Umbilical cord (tissue), 2 donors: Measurements from ENCODE around the gene CRELD1. TPM values are rescaled to one million over a fixed set of nuclear protein-coding genes. Genes with fewer than 3 reads are reported as not detected.

ENCODE experiments used
- DNase-seq: peaks from one replicate; pipeline ENCODE4 v3.0.0-alpha.2; 2015; ENCODE audit warnings: low spot score
- total RNA-seq: library from RNA; depleted of rRNA; stranded (reverse); fragments of >200 nt; gene quantifications from one replicate; pipeline ENCODE4 v1.2.3, GENCODE V29; 2014; ENCODE audit warnings: low replicate concordance; ENCODE audit not compliant: insufficient read depth

The CRELD1 gene
- total RNA-seq, 1 donor from 2014 or later: 31.5 TPM

DNA sequence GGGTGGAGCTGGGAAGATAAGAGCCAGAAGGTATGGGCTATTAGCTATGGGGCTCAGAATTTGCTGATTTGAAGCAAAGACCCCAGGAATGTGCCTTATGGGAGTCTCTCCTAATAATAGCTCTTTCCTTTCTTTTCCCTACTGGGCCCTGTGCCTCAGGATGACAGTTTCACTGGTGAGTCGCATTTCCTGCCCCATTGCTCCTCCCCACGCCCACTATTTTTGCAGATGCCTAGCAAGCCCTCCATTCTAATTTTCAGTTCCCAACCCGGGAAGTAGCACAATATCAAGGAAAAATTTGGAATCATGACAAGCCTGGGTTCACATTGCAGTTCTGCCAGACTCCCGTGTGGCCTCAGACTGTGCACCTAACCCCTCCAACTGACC lies 30.4 kb upstream of the CRELD1 start:
- no peak for DNase-seq

DNA sequence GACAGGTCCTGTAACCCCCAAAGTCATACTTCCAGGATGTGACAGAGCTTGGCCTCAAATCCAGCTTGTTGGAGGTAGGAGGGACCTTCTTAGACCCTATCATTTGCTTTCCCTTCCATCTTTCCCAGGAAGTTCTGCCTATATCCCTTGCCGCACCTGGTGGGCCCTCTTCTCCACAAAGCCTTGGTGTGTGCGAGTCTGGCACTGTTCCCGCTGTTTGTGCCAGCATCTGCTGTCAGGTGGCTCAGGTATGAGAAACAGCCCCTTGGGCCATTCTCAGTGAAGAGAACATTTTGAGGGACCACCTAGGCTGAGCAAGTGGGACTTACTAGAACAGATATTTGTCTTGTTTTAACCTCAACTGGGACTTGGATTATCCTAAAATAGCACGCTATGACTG lies 29.7 kb upstream of the CRELD1 start:
- no peak for DNase-seq

DNA sequence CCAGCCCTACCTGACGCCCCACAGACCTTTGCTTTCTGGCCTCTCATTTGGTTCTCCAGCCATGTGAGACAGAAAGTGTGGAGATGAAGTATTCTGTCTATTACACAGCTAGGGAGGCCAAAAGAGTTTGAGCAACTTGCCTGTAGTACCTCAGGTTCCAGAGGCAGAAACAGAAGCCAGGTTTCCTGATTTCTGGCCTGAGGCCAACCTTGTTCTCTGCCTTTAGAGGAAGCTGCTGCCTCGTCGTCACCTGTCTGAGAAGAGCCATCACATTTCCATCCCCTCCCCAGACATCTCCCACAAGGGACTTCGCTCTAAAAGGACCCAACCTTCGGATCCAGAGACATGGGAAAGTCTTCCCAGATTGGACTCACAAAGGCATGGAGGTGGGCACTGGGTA lies 27.2 kb upstream of the CRELD1 start:
- DNase-seq: no peak

DNA sequence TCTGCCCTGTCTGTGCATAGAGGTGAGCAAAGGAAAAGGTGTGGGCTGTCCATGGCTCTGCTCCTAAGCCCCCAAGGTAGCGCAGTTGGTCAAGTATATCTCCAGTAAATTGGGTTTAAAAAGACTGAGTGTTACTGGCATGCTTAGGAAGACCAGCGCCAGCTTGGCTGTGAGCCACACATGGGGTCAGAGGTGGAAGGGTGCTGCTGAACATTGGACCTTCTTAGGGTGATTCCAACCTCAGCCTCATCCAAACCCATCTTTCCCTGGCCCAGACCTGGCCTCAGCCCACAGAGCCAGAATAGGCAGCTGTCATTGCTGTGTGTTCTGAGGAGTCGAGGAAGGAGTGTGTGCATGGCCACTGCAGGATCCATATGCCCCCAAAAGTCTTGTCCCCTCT lies 25.3 kb upstream of the CRELD1 start:
- no peak for DNase-seq

DNA sequence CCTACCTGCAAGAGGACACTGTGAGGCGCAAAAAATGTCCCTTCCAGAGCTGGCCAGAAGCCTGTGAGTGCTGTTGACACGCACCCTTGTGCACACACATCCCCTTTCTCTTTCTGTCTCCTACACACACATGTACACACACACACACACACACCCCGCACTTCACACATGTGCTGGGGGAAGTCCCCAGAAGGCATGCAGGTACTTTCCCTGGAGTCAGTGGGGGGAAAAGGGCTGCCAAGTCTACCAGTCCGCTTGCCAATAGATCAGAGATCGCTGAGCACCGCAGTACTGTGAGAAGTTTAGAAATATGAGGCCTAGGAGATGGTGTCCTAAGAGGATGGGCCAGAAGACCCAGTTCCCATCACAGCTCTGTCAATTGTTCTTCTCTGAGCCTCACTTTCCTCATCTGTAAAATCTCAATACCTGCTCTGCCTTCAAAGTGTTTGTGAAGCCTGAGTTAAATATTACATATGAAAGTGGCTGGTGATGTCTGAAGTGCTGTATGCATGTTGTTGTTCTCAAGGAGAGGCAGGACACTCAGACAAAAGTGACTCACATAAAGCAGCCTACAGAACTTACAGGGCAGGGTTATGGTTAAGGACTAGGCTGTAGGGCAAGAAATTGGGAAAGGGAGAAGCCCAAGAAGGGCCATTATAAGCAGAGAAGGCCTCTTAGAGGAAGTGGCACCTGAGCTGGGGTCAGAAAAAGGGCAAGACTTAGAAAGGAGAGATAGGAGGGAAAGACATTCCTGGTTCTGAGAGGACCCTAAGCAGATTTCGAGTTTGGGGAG lies 24.2 kb upstream of the CRELD1 start:
- DNase-seq: no peak

DNA sequence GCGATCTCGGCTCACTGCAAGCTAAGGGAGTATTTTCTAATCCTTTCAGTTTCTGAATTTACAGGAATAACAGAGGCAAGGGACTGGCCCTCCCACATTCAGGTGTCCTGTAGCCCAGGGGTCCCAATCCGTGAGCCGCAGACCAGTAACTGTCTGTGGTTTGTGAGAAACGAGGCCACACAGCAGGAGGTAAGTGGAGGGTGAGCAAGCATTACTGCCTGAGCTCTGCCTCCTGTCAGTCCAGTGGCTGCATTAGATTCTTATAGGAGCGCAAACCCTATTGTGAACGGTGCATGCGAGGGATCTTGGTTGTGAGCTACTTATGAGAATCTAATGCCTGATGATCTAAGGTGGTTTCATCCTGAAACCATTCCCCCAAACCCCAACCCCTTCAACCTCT lies 21.8 kb upstream of the CRELD1 start:
- DNase-seq: no peak

DNA sequence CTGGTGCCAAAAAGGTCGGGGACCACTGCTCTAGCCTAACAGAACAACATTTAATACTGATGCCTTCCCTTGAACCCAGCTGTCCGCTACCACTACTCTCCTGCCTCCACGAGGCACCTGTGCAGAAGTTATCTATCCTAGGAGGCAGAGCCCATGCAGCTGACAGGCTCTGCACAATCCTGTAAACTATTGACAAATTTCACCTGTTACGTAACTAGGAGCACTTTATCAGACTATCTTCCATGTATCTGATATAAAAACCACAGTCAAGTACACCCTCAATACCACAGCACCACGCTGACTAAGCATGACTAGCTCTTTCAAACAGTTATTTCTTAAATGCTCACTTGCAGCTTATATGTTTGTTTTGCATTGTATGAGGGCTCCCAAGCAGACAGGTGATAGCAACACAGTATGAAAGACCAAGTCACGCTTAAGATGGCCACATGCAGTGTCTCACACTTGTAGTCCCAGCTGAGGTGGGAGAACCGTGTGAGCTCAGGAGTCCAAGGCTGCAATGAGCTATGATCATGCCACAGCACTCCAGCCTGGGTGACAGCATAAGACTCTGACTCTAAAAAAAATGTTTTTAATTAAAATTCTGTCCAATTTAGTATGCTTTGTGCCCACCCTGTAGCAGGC lies 21.2 kb upstream of the CRELD1 start:
- no peak for DNase-seq

DNA sequence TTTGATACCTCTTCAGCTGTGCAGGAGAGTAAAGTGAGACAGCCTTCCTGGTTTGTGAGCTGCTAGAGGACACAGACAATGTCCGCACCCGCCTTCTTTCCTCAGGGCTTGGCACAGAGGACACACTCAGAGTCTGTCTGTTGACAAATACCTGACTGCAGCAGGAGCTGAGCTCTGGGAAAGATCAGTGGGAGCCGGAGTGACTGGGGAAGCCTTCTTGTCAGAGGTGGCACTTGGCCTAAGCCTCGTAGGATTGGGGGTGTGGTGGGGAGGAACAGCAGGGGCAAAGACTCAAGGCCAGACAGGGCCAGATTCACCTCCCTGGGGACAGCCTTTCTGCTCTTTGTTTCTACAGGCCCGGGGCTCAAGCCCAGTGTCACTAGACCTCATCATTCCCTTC lies 20.0 kb upstream of the CRELD1 start:
- DNase-seq: no peak

DNA sequence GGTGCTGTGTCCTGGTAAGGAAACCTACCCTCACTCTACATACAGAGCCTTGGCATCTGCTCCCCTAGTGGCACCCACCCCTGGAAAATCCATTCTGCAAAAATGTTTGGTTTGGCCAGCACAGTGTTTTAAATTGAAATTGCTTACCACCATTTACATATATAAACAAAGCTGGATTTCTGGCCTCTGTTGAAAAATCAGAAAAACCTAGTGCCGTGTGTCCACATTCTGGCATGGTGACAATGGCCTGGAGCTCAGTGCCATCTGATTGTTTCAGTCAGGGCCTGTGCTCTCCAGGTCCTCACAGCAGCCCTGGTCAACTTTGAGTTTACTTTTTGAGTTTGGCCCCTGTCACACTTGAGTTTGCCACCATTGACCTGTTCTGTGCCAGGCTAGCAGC lies 19.6 kb upstream of the CRELD1 start:
- no peak for DNase-seq

DNA sequence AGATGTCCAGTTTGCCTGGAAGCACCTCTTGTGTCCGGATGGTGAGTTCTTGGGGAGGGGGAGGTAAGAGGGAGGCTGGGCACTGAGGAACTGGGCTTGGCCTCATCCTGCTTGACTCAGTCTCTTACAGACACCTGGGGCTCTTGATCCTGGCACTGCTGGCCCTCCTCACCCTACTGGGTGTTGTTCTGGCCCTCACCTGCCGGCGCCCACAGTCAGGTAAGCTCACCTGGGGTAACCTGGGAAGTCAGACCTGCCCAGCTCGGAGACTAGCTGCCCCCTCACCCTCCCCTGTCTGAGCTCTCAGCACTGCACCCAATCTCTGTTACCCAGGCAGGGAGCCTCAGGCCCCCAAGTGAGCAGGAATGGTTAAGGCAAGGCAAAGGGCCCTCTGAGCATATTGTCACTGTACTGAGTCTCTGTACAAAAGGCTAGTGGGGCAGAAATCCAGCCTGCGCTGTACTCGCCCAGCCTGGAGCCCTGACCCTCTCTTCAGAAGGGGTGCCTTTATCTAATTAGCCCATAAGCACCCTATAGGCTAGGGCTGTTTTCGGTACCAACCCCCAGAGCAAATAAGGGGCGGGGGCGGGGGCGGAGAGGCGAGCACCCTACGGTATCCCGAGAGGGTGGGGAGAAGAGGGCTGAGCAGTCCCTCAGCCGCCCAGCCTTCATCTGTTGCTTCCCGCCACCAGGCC lies 18.9 kb upstream of the CRELD1 start:
- DNase-seq: no peak

DNA sequence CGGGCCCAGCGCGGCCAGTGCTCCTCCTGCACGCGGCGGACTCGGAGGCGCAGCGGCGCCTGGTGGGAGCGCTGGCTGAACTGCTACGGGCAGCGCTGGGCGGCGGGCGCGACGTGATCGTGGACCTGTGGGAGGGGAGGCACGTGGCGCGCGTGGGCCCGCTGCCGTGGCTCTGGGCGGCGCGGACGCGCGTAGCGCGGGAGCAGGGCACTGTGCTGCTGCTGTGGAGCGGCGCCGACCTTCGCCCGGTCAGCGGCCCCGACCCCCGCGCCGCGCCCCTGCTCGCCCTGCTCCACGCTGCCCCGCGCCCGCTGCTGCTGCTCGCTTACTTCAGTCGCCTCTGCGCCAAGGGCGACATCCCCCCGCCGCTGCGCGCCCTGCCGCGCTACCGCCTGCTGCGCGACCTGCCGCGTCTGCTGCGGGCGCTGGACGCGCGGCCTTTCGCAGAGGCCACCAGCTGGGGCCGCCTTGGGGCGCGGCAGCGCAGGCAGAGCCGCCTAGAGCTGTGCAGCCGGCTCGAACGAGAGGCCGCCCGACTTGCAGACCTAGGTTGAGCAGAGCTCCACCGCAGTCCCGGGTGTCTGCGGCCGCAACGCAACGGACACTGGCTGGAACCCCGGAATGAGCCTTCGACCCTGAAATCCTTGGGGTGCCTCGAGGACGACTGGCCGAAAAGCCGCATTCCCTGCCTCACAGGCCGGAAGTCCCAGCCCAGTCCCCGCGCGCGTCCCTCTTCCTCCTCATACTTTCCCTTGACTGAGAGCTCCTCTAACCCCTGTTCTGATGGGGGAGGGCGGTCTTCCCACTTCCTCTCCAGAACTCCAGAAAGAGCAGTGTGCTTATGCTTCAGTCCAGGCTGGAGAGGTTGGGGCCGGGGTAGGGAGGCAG lies 18.1 kb upstream of the CRELD1 start:
- peak; percentile 93 for DNase-seq

DNA sequence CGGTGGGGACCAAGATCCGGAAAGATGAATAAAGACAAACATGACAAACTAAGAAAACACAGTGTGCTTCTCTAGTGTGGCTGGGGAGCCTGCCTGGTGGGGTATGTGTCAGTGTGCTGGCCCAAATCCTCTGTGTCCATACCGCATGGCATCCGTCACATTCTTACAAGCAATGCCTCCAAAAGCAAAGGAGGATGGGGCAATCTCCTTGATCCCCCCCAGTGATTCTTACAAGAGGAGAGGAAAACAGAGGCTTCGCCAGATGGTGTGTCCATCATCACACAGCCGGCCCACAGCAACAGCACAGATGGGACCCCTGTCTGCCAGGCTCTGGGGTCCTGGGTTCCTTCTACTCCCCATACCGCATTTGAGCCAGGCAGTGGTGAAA lies 17.3 kb upstream of the CRELD1 start:
- peak; percentile 41 for DNase-seq

DNA sequence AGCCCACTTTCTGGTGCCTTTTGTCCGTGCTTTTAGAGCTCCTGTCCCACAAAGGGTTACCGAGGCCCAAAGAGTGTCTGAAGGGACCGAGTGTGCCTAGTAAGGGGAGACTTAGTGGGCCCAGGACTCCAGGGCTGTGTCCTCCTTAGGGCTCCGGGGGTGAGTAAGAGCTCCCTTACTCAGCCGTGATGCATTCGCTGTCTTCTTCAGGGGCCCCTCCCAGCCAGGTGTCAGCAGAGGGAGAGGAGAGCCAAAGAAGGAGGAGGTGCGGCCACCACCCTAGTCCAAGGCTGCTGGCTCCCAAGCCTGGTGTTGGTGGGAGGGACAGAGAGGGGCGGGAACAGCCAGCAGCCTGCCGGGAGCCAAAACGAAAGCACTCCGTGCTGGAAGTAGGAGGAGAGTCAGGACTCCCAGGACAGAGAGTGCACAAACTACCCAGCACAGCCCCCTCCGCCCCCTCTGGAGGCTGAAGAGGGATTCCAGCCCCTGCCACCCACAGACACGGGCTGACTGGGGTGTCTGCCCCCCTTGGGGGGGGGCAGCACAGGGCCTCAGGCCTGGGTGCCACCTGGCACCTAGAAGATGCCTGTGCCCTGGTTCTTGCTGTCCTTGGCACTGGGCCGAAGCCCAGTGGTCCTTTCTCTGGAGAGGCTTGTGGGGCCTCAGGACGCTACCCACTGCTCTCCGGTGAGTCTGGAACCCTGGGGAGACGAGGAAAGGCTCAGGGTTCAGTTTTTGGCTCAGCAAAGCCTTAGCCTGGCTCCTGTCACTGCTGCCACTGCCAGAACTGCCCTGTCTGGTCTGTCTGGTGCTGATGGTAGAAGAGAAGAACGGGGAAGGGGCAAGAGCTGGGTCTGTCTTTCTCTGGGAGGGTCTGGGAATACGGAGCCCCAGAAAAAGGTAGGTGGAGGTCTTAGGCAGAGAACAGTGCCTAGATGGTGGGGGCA lies 16.6 kb upstream of the CRELD1 start, which contains the start of gene IL17RC:
IL17RC (plus strand) TSS at position 365 of the 947 bp plus-strand sequence; CDS start at position 583, 218 bp downstream.
- DNase-seq: peak; percentile 94

DNA sequence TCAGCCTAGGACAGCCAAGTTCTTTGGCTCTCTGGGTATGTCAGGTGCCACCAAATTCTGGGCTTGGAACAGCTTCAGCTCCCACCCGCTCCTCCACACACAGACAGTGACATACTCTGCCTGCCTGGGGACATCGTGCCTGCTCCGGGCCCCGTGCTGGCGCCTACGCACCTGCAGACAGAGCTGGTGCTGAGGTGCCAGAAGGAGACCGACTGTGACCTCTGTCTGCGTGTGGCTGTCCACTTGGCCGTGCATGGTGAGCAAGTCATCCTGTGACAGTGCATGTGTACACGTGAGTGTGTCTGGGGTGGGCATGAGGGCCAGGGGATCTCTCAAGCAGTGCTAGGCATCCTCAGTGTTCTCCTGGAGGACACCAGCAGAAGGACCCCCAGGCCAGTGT lies 15.8 kb upstream of the CRELD1 start:
- DNase-seq: no peak

DNA sequence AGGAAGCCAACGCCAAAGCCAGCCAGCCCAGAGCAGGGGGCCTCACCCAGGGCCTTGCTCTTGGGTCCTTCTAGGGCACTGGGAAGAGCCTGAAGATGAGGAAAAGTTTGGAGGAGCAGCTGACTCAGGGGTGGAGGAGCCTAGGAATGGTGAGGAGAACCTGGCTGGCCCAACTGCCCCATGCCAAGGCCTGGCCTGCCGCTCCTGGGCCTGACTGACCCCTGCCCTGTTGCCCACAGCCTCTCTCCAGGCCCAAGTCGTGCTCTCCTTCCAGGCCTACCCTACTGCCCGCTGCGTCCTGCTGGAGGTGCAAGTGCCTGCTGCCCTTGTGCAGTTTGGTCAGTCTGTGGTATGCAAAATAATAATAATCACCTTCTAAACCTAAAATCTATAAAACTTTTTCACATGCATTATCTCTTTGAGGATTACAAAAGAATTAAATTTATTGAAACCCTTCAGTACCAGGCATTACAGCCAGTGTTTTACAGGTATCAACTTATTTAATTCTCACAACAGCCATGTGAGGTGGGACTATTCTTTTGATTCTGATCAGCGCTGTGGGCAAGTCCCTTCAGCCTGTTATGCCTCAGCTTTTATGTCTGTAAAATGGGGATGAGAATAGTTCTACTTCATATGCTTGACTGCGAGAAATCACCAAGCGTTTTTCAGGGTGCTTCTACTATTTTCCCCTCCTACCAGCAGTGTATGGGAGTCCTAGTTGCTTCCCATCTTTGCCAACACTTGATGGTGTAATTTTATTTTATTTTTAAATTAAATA lies 15.2 kb upstream of the CRELD1 start:
- DNase-seq: no peak

DNA sequence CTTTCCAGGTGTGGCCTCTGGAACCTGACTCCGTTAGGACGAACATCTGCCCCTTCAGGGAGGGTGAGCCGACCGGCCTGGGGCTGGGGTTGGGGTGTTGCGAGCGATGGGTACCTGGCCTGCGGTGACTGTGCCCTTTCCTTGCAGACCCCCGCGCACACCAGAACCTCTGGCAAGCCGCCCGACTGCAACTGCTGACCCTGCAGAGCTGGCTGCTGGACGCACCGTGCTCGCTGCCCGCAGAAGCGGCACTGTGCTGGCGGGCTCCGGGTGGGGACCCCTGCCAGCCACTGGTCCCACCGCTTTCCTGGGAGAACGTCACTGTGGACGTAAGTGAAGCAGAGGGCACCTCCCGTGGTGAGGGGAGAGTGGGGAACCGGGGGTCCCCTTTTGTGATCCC lies 5.5 kb upstream of the CRELD1 start:
- no peak for DNase-seq

DNA sequence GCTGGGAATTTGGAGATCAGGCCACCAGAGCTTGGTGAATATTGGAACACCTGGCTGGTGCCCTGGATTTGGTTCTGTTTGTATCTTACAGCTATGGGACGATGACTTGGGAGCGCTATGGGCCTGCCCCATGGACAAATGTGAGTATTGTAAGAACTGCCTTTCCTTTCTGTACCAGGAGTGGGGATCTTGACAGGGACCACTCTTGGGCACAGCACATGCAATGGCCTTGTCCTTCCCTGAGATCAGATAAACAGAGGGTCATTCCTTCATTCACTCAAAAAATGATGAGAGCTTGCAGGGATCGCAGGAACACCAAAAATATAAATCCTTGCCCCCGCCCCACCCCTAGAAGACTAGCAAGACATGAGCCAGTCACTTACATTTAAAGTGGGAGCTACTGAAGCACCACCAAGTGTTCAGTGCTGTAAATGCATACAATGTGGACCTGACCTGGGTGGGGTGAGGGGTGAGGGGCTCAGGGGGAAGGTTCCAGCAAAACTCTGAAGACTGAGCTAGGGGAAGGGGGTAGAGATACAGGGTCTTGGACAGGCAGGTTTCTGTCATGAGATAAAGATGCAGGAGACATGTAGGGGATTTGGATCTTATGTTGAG lies 2.7 kb upstream of the CRELD1 start:
- DNase-seq: no peak

DNA sequence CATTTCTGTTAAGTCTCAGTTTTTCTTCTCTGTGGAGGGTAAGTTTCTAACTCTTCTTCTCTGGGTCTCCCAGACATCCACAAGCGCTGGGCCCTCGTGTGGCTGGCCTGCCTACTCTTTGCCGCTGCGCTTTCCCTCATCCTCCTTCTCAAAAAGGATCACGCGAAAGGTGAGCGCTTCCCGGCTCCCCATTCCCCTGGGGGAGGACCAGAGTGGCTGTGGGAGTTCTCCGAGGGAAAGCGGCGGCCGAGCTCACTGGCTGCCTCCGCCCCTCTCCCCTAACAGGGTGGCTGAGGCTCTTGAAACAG lies 1.1 kb upstream of the CRELD1 start:
- DNase-seq: no peak

DNA sequence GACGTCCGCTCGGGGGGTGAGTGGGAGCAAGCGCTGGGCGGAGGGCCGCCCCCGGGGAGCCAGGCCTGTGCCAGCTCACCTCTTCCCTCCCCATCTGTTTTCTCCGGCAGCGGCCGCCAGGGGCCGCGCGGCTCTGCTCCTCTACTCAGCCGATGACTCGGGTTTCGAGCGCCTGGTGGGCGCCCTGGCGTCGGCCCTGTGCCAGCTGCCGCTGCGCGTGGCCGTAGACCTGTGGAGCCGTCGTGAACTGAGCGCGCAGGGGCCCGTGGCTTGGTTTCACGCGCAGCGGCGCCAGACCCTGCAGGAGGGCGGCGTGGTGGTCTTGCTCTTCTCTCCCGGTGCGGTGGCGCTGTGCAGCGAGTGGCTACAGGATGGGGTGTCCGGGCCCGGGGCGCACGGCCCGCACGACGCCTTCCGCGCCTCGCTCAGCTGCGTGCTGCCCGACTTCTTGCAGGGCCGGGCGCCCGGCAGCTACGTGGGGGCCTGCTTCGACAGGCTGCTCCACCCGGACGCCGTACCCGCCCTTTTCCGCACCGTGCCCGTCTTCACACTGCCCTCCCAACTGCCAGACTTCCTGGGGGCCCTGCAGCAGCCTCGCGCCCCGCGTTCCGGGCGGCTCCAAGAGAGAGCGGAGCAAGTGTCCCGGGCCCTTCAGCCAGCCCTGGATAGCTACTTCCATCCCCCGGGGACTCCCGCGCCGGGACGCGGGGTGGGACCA lies 632 bp upstream of the CRELD1 start:
- DNase-seq: peak; percentile 75
